DMS 273 (cell line): ENCODE measurements around the gene ECM1.

Source experiments
- DNase-seq: peaks from one replicate; lab custom pipeline; 2025; ENCODE audit not compliant: unreplicated experiment; lab: John Stamatoyannopoulos, UW

Gene ECM1

DNA sequence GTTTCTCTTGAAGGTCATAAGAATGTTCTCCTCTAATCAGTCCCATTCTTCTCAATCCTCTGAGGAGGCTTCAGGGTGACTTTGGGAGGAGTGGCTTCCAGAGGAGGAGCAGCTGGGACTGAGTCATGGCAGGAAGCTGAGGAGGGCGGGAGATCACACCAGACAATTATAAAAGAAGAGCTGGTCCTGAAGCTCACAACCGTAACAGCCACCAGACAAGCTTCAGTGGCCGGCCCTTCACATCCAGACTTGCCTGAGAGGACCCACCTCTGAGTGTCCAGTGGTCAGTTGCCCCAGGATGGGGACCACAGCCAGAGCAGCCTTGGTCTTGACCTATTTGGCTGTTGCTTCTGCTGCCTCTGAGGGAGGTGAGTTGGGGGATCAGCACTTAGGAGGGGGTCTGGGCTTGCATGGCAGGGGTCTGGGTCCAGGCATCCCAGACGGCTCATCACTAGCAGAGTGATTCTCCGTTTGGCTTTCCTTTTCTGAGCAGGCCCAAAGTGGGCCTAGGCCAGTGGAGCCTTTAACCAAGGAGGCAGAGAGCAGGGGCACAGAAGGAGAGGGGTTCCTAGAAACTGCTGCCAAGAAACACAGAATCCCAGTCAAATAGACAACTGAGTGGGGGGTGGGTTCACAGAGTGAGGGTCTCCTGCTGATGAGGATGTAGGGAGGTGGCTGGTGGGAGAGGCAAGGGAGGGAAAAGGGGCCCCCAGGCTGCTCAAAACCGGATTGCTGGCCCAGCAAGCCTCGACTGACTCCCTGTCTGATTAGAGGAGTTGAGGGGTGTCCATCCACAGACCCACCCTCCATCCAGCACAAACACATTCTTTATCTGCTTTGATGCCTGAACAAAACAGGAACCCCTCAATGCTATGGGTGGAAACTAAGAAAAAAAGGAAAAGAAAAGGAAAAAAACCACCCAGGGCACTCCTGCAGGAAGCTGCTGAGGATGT lies at the start of gene ECM1:
Gene ECM1 (plus strand): TSS at position 198 of the 953 bp plus-strand sequence. CDS start 101 bp downstream, at position 299.
- peak; percentile 98 for DNase-seq

DNA sequence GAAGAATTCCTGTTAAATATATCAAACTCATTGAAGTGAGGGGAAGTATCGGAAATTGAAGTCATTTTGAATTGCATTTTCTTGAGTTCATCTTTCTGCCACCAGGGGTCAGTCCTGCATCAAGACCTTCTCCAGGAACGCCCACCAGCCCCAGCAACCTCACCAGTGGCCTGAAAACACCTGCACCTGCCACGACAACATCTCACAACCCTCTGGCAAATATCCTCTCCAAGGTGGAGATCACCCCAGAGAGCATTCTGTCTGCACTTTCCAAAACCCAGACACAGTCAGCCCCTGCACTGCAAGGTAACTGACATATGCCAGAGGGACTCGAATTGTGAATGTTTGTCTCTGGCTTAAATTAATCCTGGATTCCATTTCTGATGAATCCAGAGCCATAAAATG lies 43.5 kb upstream of the ECM1 start:
- peak; percentile 100 for DNase-seq

DNA sequence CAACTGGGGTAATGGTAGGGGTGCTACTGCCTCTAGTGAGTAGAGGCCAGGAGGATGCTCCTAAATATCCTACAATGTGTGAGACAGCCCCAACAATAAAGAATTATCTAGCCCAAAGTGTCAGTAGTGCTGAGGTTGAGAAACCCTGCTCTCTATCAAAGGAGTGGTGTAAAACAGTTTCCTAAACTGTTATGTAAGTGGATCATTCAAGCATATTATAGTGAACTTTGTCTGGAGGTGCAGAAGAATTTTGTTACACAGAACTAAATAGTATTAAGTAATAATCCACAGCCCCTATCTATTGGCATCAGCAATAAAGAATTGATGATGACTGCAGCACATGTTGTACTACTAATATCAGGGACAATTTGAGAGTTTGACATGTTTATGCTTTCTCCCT lies 40.9 kb upstream of the ECM1 start:
- DNase-seq, result no peak

DNA sequence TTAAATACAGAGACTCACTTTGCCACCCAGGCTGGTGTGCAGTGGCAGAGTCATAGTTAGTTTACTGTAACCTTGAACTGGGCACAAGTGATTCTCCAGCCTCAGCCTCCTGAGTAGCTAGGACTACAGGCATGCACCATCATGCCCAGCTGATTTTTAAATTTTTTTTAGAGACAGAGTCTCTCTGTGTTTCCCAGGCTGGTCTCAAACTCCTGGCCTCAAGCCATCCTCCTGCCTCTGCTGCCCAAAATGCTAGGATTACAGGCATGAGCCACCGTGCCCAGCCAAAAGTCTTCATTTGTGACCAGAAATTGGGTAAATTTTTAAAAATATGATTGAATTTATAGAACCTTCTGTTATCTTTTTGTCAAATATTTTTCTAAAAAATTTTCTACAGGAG lies 38.6 kb upstream of the ECM1 start:
- no peak for DNase-seq

DNA sequence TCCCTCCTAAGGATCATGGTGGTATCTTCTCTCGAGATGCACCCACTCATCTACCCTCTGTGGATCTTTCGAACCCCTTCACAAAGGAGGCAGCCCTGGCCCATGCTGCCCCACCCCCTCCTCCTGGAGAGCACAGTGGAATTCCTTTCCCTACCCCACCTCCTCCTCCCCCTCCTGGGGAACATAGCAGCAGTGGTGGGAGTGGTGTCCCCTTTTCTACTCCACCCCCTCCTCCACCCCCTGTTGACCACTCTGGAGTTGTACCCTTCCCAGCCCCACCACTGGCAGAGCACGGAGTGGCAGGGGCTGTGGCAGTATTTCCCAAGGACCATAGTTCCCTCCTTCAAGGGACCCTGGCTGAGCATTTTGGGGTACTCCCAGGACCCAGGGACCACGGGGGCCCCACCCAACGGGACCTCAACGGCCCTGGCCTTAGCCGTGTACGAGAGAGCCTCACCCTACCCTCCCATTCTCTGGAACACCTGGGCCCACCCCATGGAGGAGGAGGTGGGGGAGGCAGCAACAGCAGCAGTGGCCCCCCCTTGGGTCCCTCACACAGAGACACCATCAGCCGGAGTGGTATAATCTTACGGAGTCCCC lies 35.2 kb upstream of the ECM1 start:
- DNase-seq, result no peak

GRCh38 chr1:150473659-150474058 lies 34.2 kb upstream of the ECM1 start:
- no peak for DNase-seq

- DNase-seq, result no peak
Observed at GRCh38 chr1:150474869-150475268, 33.0 kb upstream of the ECM1 start.

GRCh38 chr1:150476754-150477153 lies 31.2 kb upstream of the ECM1 start:
- no peak for DNase-seq

- DNase-seq, result no peak
Observed at GRCh38 chr1:150477320-150477719, 30.6 kb upstream of the ECM1 start.

DNA sequence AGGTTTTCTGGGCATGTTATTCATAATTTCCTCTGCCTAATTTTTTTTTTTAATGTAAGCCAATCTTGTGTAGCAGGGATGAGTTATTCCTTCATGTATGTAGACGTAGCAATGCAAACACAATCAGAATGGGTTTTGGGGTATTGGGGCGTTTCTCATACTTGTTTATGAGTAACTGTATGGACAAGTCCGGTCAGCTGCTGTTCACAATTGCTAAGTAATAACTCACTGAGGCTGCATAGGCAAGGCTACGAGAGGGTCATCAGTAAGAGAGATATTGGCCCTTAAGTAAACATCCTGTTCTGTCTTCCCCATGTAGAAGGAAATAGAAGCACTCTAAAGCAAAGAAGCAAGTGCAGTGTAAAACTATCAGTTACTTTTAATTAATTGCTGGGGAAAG lies 30.2 kb upstream of the ECM1 start:
- no peak for DNase-seq

DNA sequence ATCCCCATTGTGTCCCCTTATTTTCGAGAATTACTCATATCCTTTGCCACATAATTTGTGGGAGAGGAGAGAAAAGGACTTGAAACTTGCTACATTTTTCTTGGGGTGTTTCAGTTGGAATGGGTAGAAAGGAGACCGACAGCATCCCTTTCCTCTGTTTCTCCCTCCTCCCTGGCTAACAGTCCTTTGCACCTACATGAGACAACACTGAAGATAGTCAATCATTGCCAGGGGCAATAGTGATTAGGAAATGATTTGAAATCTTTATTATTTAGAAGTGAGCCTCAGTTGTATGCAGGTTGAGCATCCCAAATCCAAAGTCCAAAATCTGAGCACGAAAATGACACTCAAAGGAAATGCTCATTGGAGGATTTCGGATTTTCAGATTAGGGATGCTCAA lies 28.5 kb upstream of the ECM1 start:
- no peak for DNase-seq

- no peak for DNase-seq
Observed at GRCh38 chr1:150479927-150480352, 28.0 kb upstream of the ECM1 start.

DNA sequence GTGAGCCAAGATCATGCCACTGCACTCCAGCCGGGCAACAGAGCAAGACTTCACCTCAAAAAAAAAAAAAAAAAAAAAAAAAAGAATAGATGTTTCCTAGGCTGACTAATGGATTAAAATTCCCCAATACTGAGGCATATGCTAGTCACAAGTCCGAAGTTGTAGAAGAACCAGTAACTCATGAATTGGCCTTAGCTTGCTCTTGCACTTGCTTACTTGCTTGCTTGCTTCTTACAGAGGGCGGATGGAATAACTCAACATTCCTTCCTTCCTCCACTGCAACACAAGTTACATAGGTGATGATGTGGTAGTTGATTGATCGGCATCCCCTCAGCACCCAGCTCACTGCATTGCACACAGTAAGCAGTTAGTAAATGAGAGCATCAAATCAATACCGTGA lies 23.5 kb upstream of the ECM1 start:
- DNase-seq, result no peak

GRCh38 chr1:150484861-150485260 lies 23.0 kb upstream of the ECM1 start:
- DNase-seq, result peak; percentile 97

DNA sequence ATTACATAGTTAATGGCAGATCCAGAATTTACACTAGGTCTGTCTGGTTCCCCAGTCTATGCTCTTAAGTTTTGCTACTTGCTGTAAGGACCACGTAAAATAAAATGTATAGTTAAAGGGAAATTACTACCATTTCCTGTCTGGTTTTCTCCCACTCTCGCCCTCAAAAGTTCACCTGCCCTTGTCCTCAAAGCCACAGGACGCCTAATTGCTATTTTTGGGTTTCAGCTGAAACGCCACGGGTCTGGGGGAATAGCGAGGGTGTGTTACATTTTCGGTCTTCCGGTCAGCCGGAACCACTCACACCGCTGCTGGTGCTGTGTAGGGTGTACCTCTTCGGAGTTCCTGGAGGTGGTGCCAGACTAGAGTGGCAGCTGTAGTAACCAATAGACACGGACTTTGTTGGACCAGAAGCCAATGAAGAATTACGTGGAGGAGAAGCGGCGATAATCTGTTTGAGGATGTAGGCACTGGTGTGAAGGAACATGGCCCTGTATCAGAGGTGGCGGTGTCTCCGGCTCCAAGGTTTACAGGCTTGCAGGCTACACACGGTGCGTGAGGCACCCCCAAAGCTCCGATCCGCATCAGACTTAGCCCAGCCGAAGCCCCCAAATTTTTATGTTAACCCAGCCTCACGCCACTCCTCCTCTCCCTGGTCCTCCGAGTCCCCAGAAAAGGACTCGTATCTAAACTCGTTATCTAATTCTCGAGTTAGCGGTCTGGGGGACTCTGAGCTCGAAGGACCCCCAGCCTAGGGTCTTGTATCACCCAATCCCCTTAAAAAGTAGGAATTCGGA lies 20.7 kb upstream of the ECM1 start, which contains the start of gene TARS2:
Gene TARS2 (plus strand): TSS at position 454 of the 797 bp plus-strand sequence. CDS start 32 bp downstream, at position 486.
- peak; percentile 100 for DNase-seq

GRCh38 chr1:150487763-150488115 lies 20.2 kb upstream of the ECM1 start:
- DNase-seq, result peak; percentile 95

- no peak for DNase-seq
Observed at GRCh38 chr1:150493175-150493574, 14.7 kb upstream of the ECM1 start.

DNA sequence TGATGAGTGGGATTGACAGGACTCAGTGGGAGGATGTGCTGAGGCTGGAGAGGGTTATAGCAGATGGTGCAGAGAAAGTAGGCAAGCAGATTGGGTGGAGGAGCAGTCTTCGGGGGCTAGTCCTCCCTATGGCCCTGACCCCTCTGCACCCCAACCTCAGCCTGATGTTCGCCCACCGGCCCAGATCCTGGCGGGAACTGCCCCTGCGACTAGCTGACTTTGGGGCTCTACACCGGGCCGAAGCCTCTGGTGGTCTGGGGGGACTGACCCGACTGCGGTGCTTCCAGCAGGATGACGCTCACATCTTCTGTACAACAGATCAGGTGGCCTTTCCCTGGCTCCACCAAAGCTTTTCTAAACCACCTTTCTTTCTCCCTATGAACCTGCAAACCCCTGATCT lies 9.6 kb upstream of the ECM1 start:
- DNase-seq, result no peak

- no peak for DNase-seq
Observed at GRCh38 chr1:150505431-150505830, 2.5 kb upstream of the ECM1 start.

DNA sequence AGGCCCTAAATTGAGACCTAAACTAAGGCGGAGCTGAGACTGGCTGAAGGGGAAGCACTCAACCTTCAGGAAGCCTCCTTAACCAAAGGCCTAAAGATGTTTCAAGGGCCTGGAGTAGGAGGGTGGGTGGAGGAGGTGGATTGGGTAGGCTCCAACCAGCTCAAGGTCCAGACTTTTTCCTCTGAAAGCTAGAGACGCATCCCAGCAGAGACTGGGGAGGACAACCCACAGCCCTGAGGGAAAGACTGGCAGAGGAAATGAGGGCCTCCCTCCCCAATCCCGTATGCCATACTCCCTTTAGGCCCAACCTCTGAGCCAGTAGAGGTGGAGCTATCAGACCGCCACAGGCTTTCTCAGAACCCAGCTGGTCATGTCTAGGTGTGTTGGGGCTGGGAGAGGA lies 1.1 kb downstream of the ECM1 start:
- peak; percentile 91 for DNase-seq

DNA sequence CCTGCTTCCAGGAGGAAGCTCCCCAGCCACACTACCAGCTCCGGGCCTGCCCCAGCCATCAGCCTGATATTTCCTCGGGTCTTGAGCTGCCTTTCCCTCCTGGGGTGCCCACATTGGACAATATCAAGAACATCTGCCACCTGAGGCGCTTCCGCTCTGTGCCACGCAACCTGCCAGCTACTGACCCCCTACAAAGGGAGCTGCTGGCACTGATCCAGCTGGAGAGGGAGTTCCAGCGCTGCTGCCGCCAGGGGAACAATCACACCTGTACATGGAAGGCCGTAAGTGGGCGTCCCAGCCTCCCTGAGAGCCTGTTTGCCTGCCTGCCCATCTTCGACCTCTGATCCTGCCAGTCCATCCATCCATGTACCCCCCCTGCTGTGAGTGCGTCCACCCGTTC lies 3.6 kb downstream of the ECM1 start:
- DNase-seq, result peak; percentile 96
